Umbilical cord (tissue), 1 donor: ENCODE results near the gene MS4A14. TPM values are rescaled to one million over a fixed set of nuclear protein-coding genes. Genes with fewer than 3 reads are reported as not detected.

ENCODE experiments used
- total RNA-seq: library from RNA; depleted of rRNA; stranded (reverse); fragments of >200 nt; gene quantifications from one replicate; pipeline ENCODE4 v1.2.3, GENCODE V29; 2014; ENCODE audit warnings: low replicate concordance; ENCODE audit not compliant: insufficient read depth

The MS4A14 gene
- total RNA-seq, 1 donor from 2014 or later: 2.4 TPM

Other genes starting within 250 kb of the MS4A14 start
- gene MS4A6A, start 213.4 kb upstream of the MS4A14 start, total RNA-seq: 41.7 TPM
- gene MS4A4E, start 153.3 kb upstream of the MS4A14 start, total RNA-seq: not detected
- gene MS4A4A, start 115.8 kb upstream of the MS4A14 start, total RNA-seq: 11.6 TPM
- gene MS4A6E, start 69.2 kb upstream of the MS4A14 start, total RNA-seq: not detected
- gene MS4A7, start 17.9 kb upstream of the MS4A14 start, total RNA-seq: 14.9 TPM
- not detected for gene MS4A5, start 33.1 kb downstream of the MS4A14 start, total RNA-seq
- 6.0 TPM for gene MS4A1, start 59.4 kb downstream of the MS4A14 start, total RNA-seq
- not detected for gene MS4A12, start 96.3 kb downstream of the MS4A14 start, total RNA-seq
- gene MS4A13, start 118.9 kb downstream of the MS4A14 start, total RNA-seq: 2.2 TPM